Epithelial cell of esophagus (primary cell): ENCODE data around the gene CAPZA1.
A peak's percentile ranks its signal among the peaks of the same experiment; 100 is the strongest.

Source experiments
- DNase-seq: peaks from one replicate; pipeline ENCODE4 v3.0.0; 2010; ENCODE audit warnings: low read depth
- H3K4me3 ChIP-seq: 2 replicates; pipeline ENCODE4 v1.5.1; 2011; ENCODE audit warnings: mild to moderate bottlenecking, low read length, control low read depth
- CTCF ChIP-seq: IDR thresholded peaks from 2 replicates; pipeline ENCODE4 v1.5.1; 2011; ENCODE audit warnings: low read depth, mild to moderate bottlenecking, low read length, control low read depth, inconsistent platforms; ENCODE audit not compliant: insufficient read depth; ENCODE audit errors: missing control alignments

CAPZA1 gene

GRCh38 chr1:112710586-112710985 lies 91.0 kb downstream of the CAPZA1 start:
- no peak overlapping the region for H3K4me3 ChIP-seq
- DNase-seq = no peak
- TF ChIP-seq CTCF = no peak

- DNase-seq = no peak
- no peak overlapping the region for H3K4me3 ChIP-seq
- TF ChIP-seq CTCF = no peak
Observed at GRCh38 chr1:112711041-112711440, 91.4 kb downstream of the CAPZA1 start.

- H3K4me3 ChIP-seq = no peak overlapping the region
- no peak for TF ChIP-seq CTCF
- no peak for DNase-seq
Observed at GRCh38 chr1:112711670-112712069, 92.0 kb downstream of the CAPZA1 start.

- no peak for DNase-seq
- H3K4me3 ChIP-seq = no peak overlapping the region
Observed at GRCh38 chr1:112712191-112712590, 92.6 kb downstream of the CAPZA1 start.

GRCh38 chr1:112712701-112713128 lies 93.1 kb downstream of the CAPZA1 start:
- TF ChIP-seq CTCF = no peak
- no peak overlapping the region for H3K4me3 ChIP-seq
- DNase-seq = no peak

More at GRCh38 chr1:112712191-112712590, 92.6 kb downstream of the CAPZA1 start:
- TF ChIP-seq CTCF = no peak

GRCh38 chr1:112713466-112714312 lies 94.1 kb downstream of the CAPZA1 start:
- TF ChIP-seq CTCF = no peak
- DNase-seq = no peak
- peak overlapping the region; percentile 65 for H3K4me3 ChIP-seq
